Gastrocnemius medialis (tissue), 4 donors: ENCODE measurements around the gene CRYAA.

Source experiments
- POLR2A ChIP-seq, 2 donors: fragments of 450-650 bp; IDR thresholded peaks; one replicate each; pipeline ENCODE4 v1.6.1; 2017; ENCODE audit warnings: antibody characterized with exemption in 2 of 2, mild to moderate bottlenecking in 2 of 2, moderate library complexity in 2 of 2
- TF ChIP-seq, protein P1 (sequence below), 5 experiments: fragments of 450-650 bp in 3 of 5; fragments of 200-600 bp in 2 of 5; sonication (generic) in 2 of 5; IDR thresholded peaks in 4 of 5; conservative IDR thresholded peaks in 1 of 5; 1 replicate in 4 of 5; 2 replicates in 1 of 5; pipeline ENCODE4 v1.5.1; 2016 to 2019; ENCODE audit warnings: antibody characterized with exemption in 5 of 5, mild to moderate bottlenecking in 3 of 5, moderate library complexity in 3 of 5

DNA sequence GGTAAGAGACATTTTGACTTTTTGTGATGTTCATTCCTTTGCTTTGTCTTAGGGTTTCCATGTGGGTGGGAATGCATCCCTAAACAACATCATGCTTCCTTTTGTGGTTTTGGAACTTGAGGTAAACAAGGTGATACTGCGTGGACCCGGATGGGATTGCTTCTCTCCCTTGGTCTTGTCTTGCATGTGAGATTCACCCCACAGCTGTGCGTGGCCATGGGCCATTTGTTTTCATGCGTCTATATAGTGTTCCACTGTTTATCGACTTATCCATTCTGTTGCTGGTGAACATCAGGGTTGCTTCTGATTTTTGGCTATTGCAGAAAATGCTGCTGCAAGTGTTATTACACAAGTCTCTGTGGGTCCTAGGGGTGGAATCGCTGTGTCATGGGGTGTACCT lies 21.1 kb downstream of the CRYAA start:
- no peak for TF ChIP-seq POLR2A (IDR thresholded peaks at IDR 0.05)
- TF ChIP-seq, protein P1, sequence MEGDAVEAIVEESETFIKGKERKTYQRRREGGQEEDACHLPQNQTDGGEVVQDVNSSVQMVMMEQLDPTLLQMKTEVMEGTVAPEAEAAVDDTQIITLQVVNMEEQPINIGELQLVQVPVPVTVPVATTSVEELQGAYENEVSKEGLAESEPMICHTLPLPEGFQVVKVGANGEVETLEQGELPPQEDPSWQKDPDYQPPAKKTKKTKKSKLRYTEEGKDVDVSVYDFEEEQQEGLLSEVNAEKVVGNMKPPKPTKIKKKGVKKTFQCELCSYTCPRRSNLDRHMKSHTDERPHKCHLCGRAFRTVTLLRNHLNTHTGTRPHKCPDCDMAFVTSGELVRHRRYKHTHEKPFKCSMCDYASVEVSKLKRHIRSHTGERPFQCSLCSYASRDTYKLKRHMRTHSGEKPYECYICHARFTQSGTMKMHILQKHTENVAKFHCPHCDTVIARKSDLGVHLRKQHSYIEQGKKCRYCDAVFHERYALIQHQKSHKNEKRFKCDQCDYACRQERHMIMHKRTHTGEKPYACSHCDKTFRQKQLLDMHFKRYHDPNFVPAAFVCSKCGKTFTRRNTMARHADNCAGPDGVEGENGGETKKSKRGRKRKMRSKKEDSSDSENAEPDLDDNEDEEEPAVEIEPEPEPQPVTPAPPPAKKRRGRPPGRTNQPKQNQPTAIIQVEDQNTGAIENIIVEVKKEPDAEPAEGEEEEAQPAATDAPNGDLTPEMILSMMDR (IDR thresholded peaks at IDR 0.05 in 4 of 5, conservative IDR thresholded peaks at IDR 0.05 in 1 of 5) = no peak
